Neutrophil (primary cell): ENCODE measurements around the gene GNG5.
A peak's percentile ranks its signal among the peaks of the same experiment; 100 is the strongest.
"Not testable (repeated sequence)": the region's sequence is repeated elsewhere in the genome, so short reads cannot be mapped to it uniquely, and the experiment has no call there.

Experiments
- H3K27ac ChIP-seq: fragments of 200-600 bp; sonication (generic); 2 replicates; pipeline ENCODE4 v1.5.1; 2016; ENCODE audit warnings: mild to moderate bottlenecking, moderate library complexity
- H3K27me3 ChIP-seq: fragments of 200-600 bp; sonication (generic); 2 replicates; pipeline ENCODE4 v1.6.0; 2016; ENCODE audit warnings: mild to moderate bottlenecking
- H3K36me3 ChIP-seq: fragments of 200-600 bp; sonication (generic); 2 replicates; pipeline ENCODE4 v1.5.1; 2017
- H3K4me1 ChIP-seq, 2 experiments: fragments of 200-600 bp in 1 of 2; sonication (generic) in 1 of 2; 1 replicate in 1 of 2; 2 replicates in 1 of 2; pipeline versions ENCODE4 v1.5.1 to v1.6.1; 2013 to 2016; ENCODE audit warnings: low read depth in 1 of 2, low read length in 1 of 2, mild to moderate bottlenecking in 1 of 2, moderate library complexity in 1 of 2; ENCODE audit not compliant: control insufficient read depth in 1 of 2, insufficient read depth in 1 of 2
- H3K4me3 ChIP-seq, 2 experiments: fragments of 200-600 bp in 1 of 2; sonication (generic) in 1 of 2; 1 replicate in 1 of 2; 2 replicates in 1 of 2; pipeline ENCODE4 v1.5.1; 2013 to 2016; ENCODE audit warnings: low read depth in 1 of 2, low read length in 1 of 2, mild to moderate bottlenecking in 1 of 2, moderate library complexity in 1 of 2
- H3K9me3 ChIP-seq: fragments of 200-600 bp; sonication (generic); 2 replicates; pipeline ENCODE4 v1.5.1; 2016
- CTCF ChIP-seq: fragments of 200-600 bp; sonication (generic); IDR thresholded peaks from 2 replicates; pipeline ENCODE4 v1.5.1; 2016; ENCODE audit warnings: antibody characterized with exemption

GNG5 gene

GRCh38 chr1:84508510-84508909 lies 2.1 kb upstream of the GNG5 start:
- Histone ChIP-seq H3K27me3 (no peaks in the 10 kb centered on the region), H3K4me3 (no peak overlapping the region)
- no peak for TF ChIP-seq CTCF

GRCh38 chr1:84507887-84508286 lies 1.5 kb upstream of the GNG5 start:
- not testable (repeated sequence) for H3K4me3 ChIP-seq, H3K27me3 ChIP-seq, H3K27ac ChIP-seq, H3K9me3 ChIP-seq, H3K36me3 ChIP-seq
- H3K4me1 ChIP-seq = peaks cover 33 to 34% of the 10 kb centered on the region in 2 experiments

More at GRCh38 chr1:84508510-84508909, 2.1 kb upstream of the GNG5 start:
- no peaks in the 10 kb centered on the region for H3K9me3 ChIP-seq
- no peak overlapping the region for H3K27ac ChIP-seq
- peaks cover 6% of the 10 kb centered on the region for H3K36me3 ChIP-seq
- peaks cover 27% of the 10 kb centered on the region in 2 experiments for H3K4me1 ChIP-seq

GRCh38 chr1:84506729-84507453 lies 510 bp upstream of the GNG5 start:
- Histone ChIP-seq H3K36me3 (peaks cover 3% of the 10 kb centered on the region), H3K4me3 (peak overlapping the region; percentile 82 to 94), H3K9me3 (no peaks in the 10 kb centered on the region), H3K4me1 (peaks cover 33 to 39% of the 10 kb centered on the region in 2 experiments), H3K27me3 (no peaks in the 10 kb centered on the region), H3K27ac (peak overlapping the region; percentile 98)
- TF ChIP-seq CTCF = no peak

GRCh38 chr1:84505493-84506001 lies 834 bp downstream of the GNG5 start:
- no peak for TF ChIP-seq CTCF
- H3K36me3 ChIP-seq = peaks cover 15% of the 10 kb centered on the region
- peak overlapping the region; percentile 82 to 94 for H3K4me3 ChIP-seq
- peaks cover 33 to 39% of the 10 kb centered on the region in 2 experiments for H3K4me1 ChIP-seq
- H3K27ac ChIP-seq = peak overlapping the region; percentile 98
- H3K27me3 ChIP-seq = no peaks in the 10 kb centered on the region
- no peaks in the 10 kb centered on the region for H3K9me3 ChIP-seq

- Histone ChIP-seq H3K27ac (peak overlapping the region; percentile 98), H3K36me3 (peaks cover 20% of the 10 kb centered on the region), H3K4me3 (peak overlapping the region; percentile 82 to 94), H3K4me1 (peaks cover 33 to 39% of the 10 kb centered on the region in 2 experiments), H3K9me3 (no peaks in the 10 kb centered on the region), H3K27me3 (no peaks in the 10 kb centered on the region)
- no peak for TF ChIP-seq CTCF
These were observed 1.5 kb downstream of the GNG5 start for GRCh38 chr1:84504580-84505492.
